HepG2 (cell line): Measurements from ENCODE around the gene ANKAR. TPM values are rescaled to one million over a fixed set of nuclear protein-coding genes. Genes with fewer than 3 reads are reported as not detected.
A peak's percentile ranks its signal among the peaks of the same experiment; 100 is the strongest.

Source experiments
- AKAP8 ChIP-seq: sonication (generic); formaldehyde crosslinking; IDR thresholded peaks from 2 replicates; pipeline ENCODE4 v1.5.1; 2020; ENCODE audit warnings: mild to moderate bottlenecking, missing genetic modification reagents
- ARHGAP35 ChIP-seq: sonication (generic); formaldehyde crosslinking; IDR thresholded peaks from 2 replicates; pipeline ENCODE4 v1.9.0; 2022; ENCODE audit warnings: mild to moderate bottlenecking, inconsistent platforms, moderate library complexity, missing genetic modification reagents, borderline replicate concordance
- ARNTL ChIP-seq: sonication (generic); formaldehyde crosslinking; IDR thresholded peaks from 2 replicates; pipeline ENCODE4 v1.4.0; 2020; ENCODE audit warnings: mild to moderate bottlenecking, missing genetic modification reagents
- GZF1 ChIP-seq: sonication (generic); formaldehyde crosslinking; IDR thresholded peaks from 2 replicates; pipeline ENCODE4 v1.5.1; 2020; ENCODE audit warnings: mild to moderate bottlenecking, missing genetic modification reagents
- HDAC1 ChIP-seq: sonication (generic); formaldehyde crosslinking; IDR thresholded peaks from 2 replicates; pipeline ENCODE4 v1.5.1; 2020; ENCODE audit warnings: mild to moderate bottlenecking, missing genetic modification reagents
- KLF6 ChIP-seq: IDR thresholded peaks from 2 replicates; pipeline ENCODE4 v1.8.0; 2016; ENCODE audit warnings: missing biosample characterization, missing genetic modification reagents
- NRL ChIP-seq: sonication (generic); formaldehyde crosslinking; IDR thresholded peaks from 2 replicates; pipeline ENCODE4 v1.5.0; 2020; ENCODE audit warnings: missing genetic modification reagents, mild to moderate bottlenecking, moderate library complexity, borderline replicate concordance
- ONECUT2 ChIP-seq: sonication (generic); formaldehyde crosslinking; IDR thresholded peaks from 2 replicates; pipeline ENCODE4 v1.4.0; 2020; ENCODE audit warnings: missing genetic modification reagents
- PAX8 ChIP-seq: sonication (generic); formaldehyde crosslinking; IDR thresholded peaks from 2 replicates; pipeline ENCODE4 v1.8.0; 2022; ENCODE audit warnings: mild to moderate bottlenecking, missing genetic modification reagents, borderline replicate concordance
- SRSF1 ChIP-seq: fragments of 200-400 bp; formaldehyde crosslinking; optimal IDR thresholded peaks from 2 replicates; pipeline ENCODE3; 2017; ENCODE audit warnings: mild to moderate bottlenecking, low read depth, low read length, moderate library complexity
- TOPORS ChIP-seq: sonication (generic); formaldehyde crosslinking; IDR thresholded peaks from 2 replicates; pipeline ENCODE4 v1.8.0; 2023; ENCODE audit warnings: mild to moderate bottlenecking, missing genetic modification reagents
- XRCC5 ChIP-seq: fragments of 200-400 bp; formaldehyde crosslinking; optimal IDR thresholded peaks from 2 replicates; pipeline ENCODE3; 2017; ENCODE audit warnings: mild to moderate bottlenecking, low read length
- ZC3H4 ChIP-seq: sonication (generic); formaldehyde crosslinking; IDR thresholded peaks from 2 replicates; pipeline ENCODE4 v1.4.0; 2020; ENCODE audit warnings: missing genetic modification reagents, borderline replicate concordance
- ZFP82 ChIP-seq: sonication (generic); formaldehyde crosslinking; IDR thresholded peaks from 2 replicates; pipeline ENCODE4 v1.5.1; 2020; ENCODE audit warnings: mild to moderate bottlenecking, missing genetic modification reagents, borderline replicate concordance
- ZNF251 ChIP-seq: sonication (generic); formaldehyde crosslinking; IDR thresholded peaks from 2 replicates; pipeline ENCODE4 v1.9.0; 2021; ENCODE audit warnings: mild to moderate bottlenecking, missing genetic modification reagents
- ZNF274 ChIP-seq: sonication (generic); formaldehyde crosslinking; IDR thresholded peaks from 2 replicates; pipeline ENCODE4 v1.5.1; 2020; ENCODE audit warnings: mild to moderate bottlenecking, missing genetic modification reagents
- ZNF44 ChIP-seq: sonication (generic); formaldehyde crosslinking; IDR thresholded peaks from 2 replicates; pipeline ENCODE4 v1.5.1; 2020; ENCODE audit warnings: mild to moderate bottlenecking, missing genetic modification reagents
- ZNF589 ChIP-seq: sonication (generic); formaldehyde crosslinking; conservative IDR thresholded peaks from 2 replicates; pipeline ENCODE4 v1.8.0; 2022; ENCODE audit warnings: mild to moderate bottlenecking, moderate library complexity, missing genetic modification reagents
- ZNF7 ChIP-seq: IDR thresholded peaks from 2 replicates; pipeline ENCODE4 v1.6.1; 2016; ENCODE audit warnings: missing biosample characterization, missing genetic modification reagents
- ZNF720 ChIP-seq: sonication (generic); formaldehyde crosslinking; IDR thresholded peaks from 2 replicates; pipeline ENCODE4 v1.4.0; 2020; ENCODE audit warnings: missing genetic modification reagents
- polyA plus RNA-seq, 8 experiments: library from polyadenylated mRNA; depleted of rRNA in 3 of 8; stranded (reverse) in 7 of 8; unstranded in 1 of 8; fragments of >200 nt; fragmentation: Illumina TruSeq in 4 of 8; extraction: Trizol in 4 of 8; gene quantifications; 2 replicates each; pipeline versions ENCODE4 v1.2.1 to v1.2.3, GENCODE V29; 2011 to 2016; ENCODE audit warnings: low read depth in 4 of 8, missing spikeins in 1 of 8, mixed read lengths in 1 of 8; ENCODE audit not compliant: insufficient read depth in 1 of 8
- total RNA-seq, 5 experiments: library from RNA; depleted of rRNA; stranded (reverse); fragments of >200 nt; fragmentation: Illumina TruSeq; extraction: Trizol; gene quantifications; 2 replicates each; pipeline ENCODE4 v1.2.3, GENCODE V29; 2016; ENCODE audit warnings: low read depth in 1 of 5
- TF ChIP-seq, protein P1 (sequence below): sonication (generic); formaldehyde crosslinking; IDR thresholded peaks from 2 replicates; pipeline ENCODE4 v1.8.0; 2022; ENCODE audit warnings: mild to moderate bottlenecking, missing genetic modification reagents
- TF ChIP-seq, protein P2 (sequence below): sonication (generic); formaldehyde crosslinking; IDR thresholded peaks from 2 replicates; pipeline ENCODE4 v1.9.0; 2021; ENCODE audit warnings: missing genetic modification reagents, mild to moderate bottlenecking, borderline replicate concordance
- TF ChIP-seq, protein P3 (sequence below): sonication (generic); formaldehyde crosslinking; IDR thresholded peaks from 2 replicates; pipeline ENCODE4 v1.9.0; 2022; ENCODE audit warnings: low read depth, missing genetic modification reagents
- TF ChIP-seq, protein P4 (sequence below): sonication (generic); formaldehyde crosslinking; IDR thresholded peaks from 2 replicates; pipeline ENCODE4 v1.5.0; 2020; ENCODE audit warnings: missing genetic modification reagents

Gene ANKAR
- total and polyA plus RNA-seq, 2 of the 13 experiments (the other 11 are each of a cell fraction or from before 2014, with no cell fraction given), result 3.6 to 5.0 TPM

DNA sequence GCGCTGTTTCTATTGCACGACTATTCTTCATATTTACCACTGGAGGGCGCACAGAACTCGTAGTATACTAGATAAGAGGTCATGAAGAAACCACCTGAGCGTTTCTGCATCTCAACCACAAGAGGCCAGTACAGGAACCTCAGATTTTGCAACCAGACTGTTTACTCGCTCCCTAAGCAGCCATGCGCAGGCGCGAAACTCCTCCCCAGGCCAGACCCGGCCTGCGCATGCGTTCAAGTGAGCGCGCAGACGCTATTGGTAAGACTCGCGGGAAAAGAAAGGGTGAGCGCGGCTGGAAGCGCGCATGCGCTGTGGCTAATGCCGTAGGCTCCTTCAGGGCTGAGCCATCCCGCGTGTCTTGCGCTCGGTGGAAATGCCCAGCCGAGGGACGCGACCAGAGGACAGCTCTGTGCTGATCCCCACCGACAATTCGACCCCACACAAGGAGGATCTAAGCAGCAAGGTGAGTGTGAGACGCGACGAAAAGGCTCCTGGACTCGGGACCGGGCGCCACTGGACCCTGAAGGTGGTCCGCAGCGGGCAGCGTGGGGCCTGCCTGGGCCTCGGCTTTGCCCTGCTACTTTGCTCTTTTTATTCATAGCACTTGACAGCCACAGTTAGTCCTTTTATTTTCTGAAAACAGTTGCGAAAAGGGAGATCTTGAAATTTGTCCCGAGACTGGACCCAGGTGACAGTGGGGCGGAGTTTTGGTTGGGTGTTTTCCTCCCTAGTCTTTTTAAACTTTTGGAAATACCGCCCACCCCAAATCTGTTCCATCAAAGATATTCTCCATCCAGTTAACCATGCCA lies 13.1 kb upstream of the ANKAR start, which contains the start of gene ASNSD1 (continued):
- TF ChIP-seq NRL (CRISPR knock-in tag), result peak; percentile 93; the same call in 1 of the 2 replicates
- TF ChIP-seq ZFP82, result no peak
- peak; percentile 64; the same call in 1 of the 2 replicates for TF ChIP-seq ZNF720 (CRISPR knock-in tag)
- no peak for TF ChIP-seq KLF6
- TF ChIP-seq ARHGAP35 (CRISPR knock-in tag), result peak; percentile 95
- TF ChIP-seq HDAC1 (CRISPR knock-in tag), result peak; percentile 80
- peak; percentile 36; the same call in 1 of the 2 replicates for TF ChIP-seq ONECUT2 (CRISPR knock-in tag)
- TF ChIP-seq, protein P1, sequence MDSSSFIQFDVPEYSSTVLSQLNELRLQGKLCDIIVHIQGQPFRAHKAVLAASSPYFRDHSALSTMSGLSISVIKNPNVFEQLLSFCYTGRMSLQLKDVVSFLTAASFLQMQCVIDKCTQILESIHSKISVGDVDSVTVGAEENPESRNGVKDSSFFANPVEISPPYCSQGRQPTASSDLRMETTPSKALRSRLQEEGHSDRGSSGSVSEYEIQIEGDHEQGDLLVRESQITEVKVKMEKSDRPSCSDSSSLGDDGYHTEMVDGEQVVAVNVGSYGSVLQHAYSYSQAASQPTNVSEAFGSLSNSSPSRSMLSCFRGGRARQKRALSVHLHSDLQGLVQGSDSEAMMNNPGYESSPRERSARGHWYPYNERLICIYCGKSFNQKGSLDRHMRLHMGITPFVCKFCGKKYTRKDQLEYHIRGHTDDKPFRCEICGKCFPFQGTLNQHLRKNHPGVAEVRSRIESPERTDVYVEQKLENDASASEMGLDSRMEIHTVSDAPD, result no peak
- TF ChIP-seq ZNF274 (CRISPR knock-in tag), result peak; percentile 96
- no peak for TF ChIP-seq AKAP8
- TF ChIP-seq ZC3H4, result peak; percentile 68; the same call in 1 of the 2 replicates
- no peak for TF ChIP-seq ZNF589 (CRISPR knock-in tag)
- TF ChIP-seq, protein P2, sequence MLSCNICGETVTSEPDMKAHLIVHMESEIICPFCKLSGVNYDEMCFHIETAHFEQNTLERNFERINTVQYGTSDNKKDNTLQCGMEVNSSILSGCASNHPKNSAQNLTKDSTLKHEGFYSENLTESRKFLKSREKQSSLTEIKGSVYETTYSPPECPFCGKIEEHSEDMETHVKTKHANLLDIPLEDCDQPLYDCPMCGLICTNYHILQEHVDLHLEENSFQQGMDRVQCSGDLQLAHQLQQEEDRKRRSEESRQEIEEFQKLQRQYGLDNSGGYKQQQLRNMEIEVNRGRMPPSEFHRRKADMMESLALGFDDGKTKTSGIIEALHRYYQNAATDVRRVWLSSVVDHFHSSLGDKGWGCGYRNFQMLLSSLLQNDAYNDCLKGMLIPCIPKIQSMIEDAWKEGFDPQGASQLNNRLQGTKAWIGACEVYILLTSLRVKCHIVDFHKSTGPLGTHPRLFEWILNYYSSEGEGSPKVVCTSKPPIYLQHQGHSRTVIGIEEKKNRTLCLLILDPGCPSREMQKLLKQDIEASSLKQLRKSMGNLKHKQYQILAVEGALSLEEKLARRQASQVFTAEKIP, result no peak
- TF ChIP-seq TOPORS, result peak; percentile 92
- TF ChIP-seq SRSF1, result peak; percentile 52
- TF ChIP-seq ZNF44 (CRISPR knock-in tag), result peak; percentile 98
- TF ChIP-seq GZF1 (CRISPR knock-in tag), result peak; percentile 37; the same call in 1 of the 2 replicates
- TF ChIP-seq PAX8 (CRISPR knock-in tag), result peak; percentile 99; the same call in 1 of the 2 replicates
- TF ChIP-seq ZNF251, result no peak
- TF ChIP-seq ARNTL (CRISPR knock-in tag), result peak; percentile 62
- TF ChIP-seq, protein P3, sequence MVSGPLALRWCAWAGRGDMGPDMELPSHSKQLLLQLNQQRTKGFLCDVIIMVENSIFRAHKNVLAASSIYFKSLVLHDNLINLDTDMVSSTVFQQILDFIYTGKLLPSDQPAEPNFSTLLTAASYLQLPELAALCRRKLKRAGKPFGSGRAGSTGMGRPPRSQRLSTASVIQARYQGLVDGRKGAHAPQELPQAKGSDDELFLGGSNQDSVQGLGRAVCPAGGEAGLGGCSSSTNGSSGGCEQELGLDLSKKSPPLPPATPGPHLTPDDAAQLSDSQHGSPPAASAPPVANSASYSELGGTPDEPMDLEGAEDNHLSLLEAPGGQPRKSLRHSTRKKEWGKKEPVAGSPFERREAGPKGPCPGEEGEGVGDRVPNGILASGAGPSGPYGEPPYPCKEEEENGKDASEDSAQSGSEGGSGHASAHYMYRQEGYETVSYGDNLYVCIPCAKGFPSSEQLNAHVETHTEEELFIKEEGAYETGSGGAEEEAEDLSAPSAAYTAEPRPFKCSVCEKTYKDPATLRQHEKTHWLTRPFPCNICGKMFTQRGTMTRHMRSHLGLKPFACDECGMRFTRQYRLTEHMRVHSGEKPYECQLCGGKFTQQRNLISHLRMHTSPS (CRISPR knock-in tag), result peak; percentile 50; the same call in 1 of the 2 replicates
- 0 out of 2 replicates have a peak, but pooled peaks have one; percentile 3 for TF ChIP-seq ZNF7
- TF ChIP-seq, protein P4, sequence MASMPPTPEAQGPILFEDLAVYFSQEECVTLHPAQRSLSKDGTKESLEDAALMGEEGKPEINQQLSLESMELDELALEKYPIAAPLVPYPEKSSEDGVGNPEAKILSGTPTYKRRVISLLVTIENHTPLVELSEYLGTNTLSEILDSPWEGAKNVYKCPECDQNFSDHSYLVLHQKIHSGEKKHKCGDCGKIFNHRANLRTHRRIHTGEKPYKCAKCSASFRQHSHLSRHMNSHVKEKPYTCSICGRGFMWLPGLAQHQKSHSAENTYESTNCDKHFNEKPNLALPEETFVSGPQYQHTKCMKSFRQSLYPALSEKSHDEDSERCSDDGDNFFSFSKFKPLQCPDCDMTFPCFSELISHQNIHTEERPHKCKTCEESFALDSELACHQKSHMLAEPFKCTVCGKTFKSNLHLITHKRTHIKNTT, result no peak
- peak; percentile 82 for TF ChIP-seq XRCC5
